Measurements from ENCODE around the gene NEK7. TPM values are rescaled to one million over a fixed set of nuclear protein-coding genes. Genes with fewer than 3 reads are reported as not detected.
A peak's percentile ranks its signal among the peaks of the same experiment; 100 is the strongest.

The NEK7 gene
- total RNA-seq, 2 experiments from 2014 or later = 71.4 to 77.4 TPM

GRCh38 chr1:198267056-198267455, 110.3 kb downstream of the NEK7 start:
- DNase-seq = no peak
- Mint-ChIP-seq H3K9me3 (ENCODE audit: low read depth) (peaks cover 2% of the 10 kb centered on the region), H3K27ac (no peak overlapping the region), H3K4me1 (peaks cover 8% of the 10 kb centered on the region), H3K27me3 (no peaks in the 10 kb centered on the region), H3K36me3 (peaks cover 22% of the 10 kb centered on the region), H3K4me3 (no peak overlapping the region)
- ATAC-seq = no peak
- CTCF ChIA-PET = interaction anchor here (0.6 kb wide), 1 partner anchor 113 kb away, joined by 3 read pairs; no protein-coding TSS in a partner anchor

- no peaks in the 10 kb centered on the region for H3K27me3 Mint-ChIP-seq
- H3K9me3 Mint-ChIP-seq (ENCODE audit: low read depth) = peaks cover 2% of the 10 kb centered on the region
- no peak overlapping the region for H3K4me3 Mint-ChIP-seq
- no peak overlapping the region for H3K27ac Mint-ChIP-seq
- no peak for DNase-seq
- CTCF ChIA-PET = interaction anchor here (0.6 kb wide), 1 partner anchor 114 kb away, joined by 3 read pairs; no protein-coding TSS in a partner anchor
- no peak for ATAC-seq
- H3K36me3 Mint-ChIP-seq = peaks cover 18% of the 10 kb centered on the region
- H3K4me1 Mint-ChIP-seq = peaks cover 8% of the 10 kb centered on the region
These were observed 111.1 kb downstream of the NEK7 start for GRCh38 chr1:198267921-198268320.

GRCh38 chr1:198268784-198269645, 112.2 kb downstream of the NEK7 start:
- Mint-ChIP-seq H3K4me3 (no peak overlapping the region), H3K36me3 (peaks cover 16% of the 10 kb centered on the region), H3K9me3 (ENCODE audit: low read depth) (peaks cover 2% of the 10 kb centered on the region), H3K27ac (no peak overlapping the region), H3K4me1 (peaks cover 6% of the 10 kb centered on the region), H3K27me3 (no peaks in the 10 kb centered on the region)
- ATAC-seq (no peak), DNase-seq (no peak)
- CTCF ChIA-PET = interaction anchor here (1.2 kb wide), 1 partner anchor 9 kb away, joined by 4 read pairs; no protein-coding TSS in a partner anchor

- ATAC-seq = no peak
- CTCF ChIA-PET = interaction anchor here (1.2 kb wide), 1 partner anchor 9 kb away, joined by 4 read pairs; no protein-coding TSS in a partner anchor
- Mint-ChIP-seq H3K4me3 (no peak overlapping the region), H3K36me3 (peaks cover 13% of the 10 kb centered on the region), H3K9me3 (ENCODE audit: low read depth) (peaks cover 2% of the 10 kb centered on the region), H3K27ac (no peak overlapping the region), H3K4me1 (peaks cover 3% of the 10 kb centered on the region), H3K27me3 (no peaks in the 10 kb centered on the region)
- DNase-seq = no peak
These were observed 112.8 kb downstream of the NEK7 start for GRCh38 chr1:198269646-198269940.

GRCh38 chr1:198270273-198270828, 113.6 kb downstream of the NEK7 start:
- peaks cover 2% of the 10 kb centered on the region for H3K9me3 Mint-ChIP-seq (ENCODE audit: low read depth)
- no peak overlapping the region for H3K27ac Mint-ChIP-seq
- H3K4me3 Mint-ChIP-seq = no peak overlapping the region
- CTCF ChIA-PET = no interaction called here
- no peak for DNase-seq
- H3K27me3 Mint-ChIP-seq = no peaks in the 10 kb centered on the region
- no peak for ATAC-seq
- H3K36me3 Mint-ChIP-seq = peaks cover 9% of the 10 kb centered on the region
- H3K4me1 Mint-ChIP-seq = no peaks in the 10 kb centered on the region

GRCh38 chr1:198271467-198271866, 114.7 kb downstream of the NEK7 start:
- Mint-ChIP-seq H3K36me3 (peaks cover 9% of the 10 kb centered on the region), H3K9me3 (ENCODE audit: low read depth) (peaks cover 2% of the 10 kb centered on the region), H3K4me1 (no peaks in the 10 kb centered on the region), H3K4me3 (no peak overlapping the region), H3K27me3 (no peaks in the 10 kb centered on the region), H3K27ac (no peak overlapping the region)
- ATAC-seq (no peak), DNase-seq (no peak)
- CTCF ChIA-PET = no interaction called here

GRCh38 chr1:198272492-198272891, 115.7 kb downstream of the NEK7 start:
- no peak overlapping the region for H3K4me3 Mint-ChIP-seq

GRCh38 chr1:198273748-198274295, 117.0 kb downstream of the NEK7 start:
- peaks cover 9% of the 10 kb centered on the region for H3K36me3 Mint-ChIP-seq
- peaks cover 2% of the 10 kb centered on the region for H3K9me3 Mint-ChIP-seq (ENCODE audit: low read depth)
- CTCF ChIA-PET = interaction anchor here (1.1 to 1.5 kb wide), 3 partner anchors 9 to 115 kb away, joined by 3 read pairs; no protein-coding TSS in a partner anchor
- H3K27me3 Mint-ChIP-seq = no peaks in the 10 kb centered on the region
- DNase-seq (no peak), ATAC-seq (no peak)
- H3K4me3 Mint-ChIP-seq = no peak overlapping the region
- H3K4me1 Mint-ChIP-seq = no peaks in the 10 kb centered on the region
- no peak overlapping the region for H3K27ac Mint-ChIP-seq

More at GRCh38 chr1:198272492-198272891, 115.7 kb downstream of the NEK7 start:
- Mint-ChIP-seq H3K9me3 (ENCODE audit: low read depth) (peaks cover 2% of the 10 kb centered on the region), H3K27ac (no peak overlapping the region), H3K4me1 (no peaks in the 10 kb centered on the region), H3K36me3 (peaks cover 9% of the 10 kb centered on the region), H3K27me3 (no peaks in the 10 kb centered on the region)
- no peak for DNase-seq
- no peak for ATAC-seq
- CTCF ChIA-PET = no interaction called here

- DNase-seq = no peak
- no peaks in the 10 kb centered on the region for H3K4me1 Mint-ChIP-seq
- H3K27me3 Mint-ChIP-seq = no peaks in the 10 kb centered on the region
- no peak for ATAC-seq
- H3K36me3 Mint-ChIP-seq = peaks cover 9% of the 10 kb centered on the region
- H3K4me3 Mint-ChIP-seq = no peak overlapping the region
- no peak overlapping the region for H3K27ac Mint-ChIP-seq
- CTCF ChIA-PET = no interaction called here
- H3K9me3 Mint-ChIP-seq (ENCODE audit: low read depth) = peaks cover 2% of the 10 kb centered on the region
These were observed 118.8 kb downstream of the NEK7 start for GRCh38 chr1:198275597-198275996.

- Mint-ChIP-seq H3K27me3 (no peaks in the 10 kb centered on the region), H3K9me3 (ENCODE audit: low read depth) (no peaks in the 10 kb centered on the region), H3K27ac (no peak overlapping the region), H3K36me3 (peaks cover 4% of the 10 kb centered on the region), H3K4me3 (no peak overlapping the region), H3K4me1 (no peaks in the 10 kb centered on the region)
- CTCF ChIA-PET = interaction anchor here (1.0 kb wide), 1 partner anchor 118 kb away, joined by 3 read pairs; no protein-coding TSS in a partner anchor
- ATAC-seq = no peak
- DNase-seq = no peak
These were observed 119.4 kb downstream of the NEK7 start for GRCh38 chr1:198276241-198276640.

- CTCF ChIA-PET = no interaction called here
- ATAC-seq (no peak), DNase-seq (no peak)
- no peak overlapping the region for H3K27ac Mint-ChIP-seq
- H3K4me3 Mint-ChIP-seq = no peak overlapping the region
- peaks cover 7% of the 10 kb centered on the region for H3K36me3 Mint-ChIP-seq
- H3K27me3 Mint-ChIP-seq = no peaks in the 10 kb centered on the region
- H3K9me3 Mint-ChIP-seq (ENCODE audit: low read depth) = no peaks in the 10 kb centered on the region
- H3K4me1 Mint-ChIP-seq = peaks cover 18% of the 10 kb centered on the region
These were observed 122.1 kb downstream of the NEK7 start for GRCh38 chr1:198278943-198279342.

GRCh38 chr1:198280080-198280479, 123.3 kb downstream of the NEK7 start:
- peaks cover 10% of the 10 kb centered on the region for H3K36me3 Mint-ChIP-seq
- DNase-seq (no peak), ATAC-seq (no peak)
- H3K27ac Mint-ChIP-seq = no peak overlapping the region
- H3K4me1 Mint-ChIP-seq = peaks cover 19% of the 10 kb centered on the region
- no peaks in the 10 kb centered on the region for H3K9me3 Mint-ChIP-seq (ENCODE audit: low read depth)
- no peak overlapping the region for H3K4me3 Mint-ChIP-seq
- CTCF ChIA-PET = no interaction called here
- H3K27me3 Mint-ChIP-seq = no peaks in the 10 kb centered on the region

- Mint-ChIP-seq H3K36me3 (peaks cover 24% of the 10 kb centered on the region), H3K27ac (no peak overlapping the region), H3K27me3 (no peaks in the 10 kb centered on the region), H3K4me3 (no peak overlapping the region), H3K9me3 (ENCODE audit: low read depth) (no peaks in the 10 kb centered on the region), H3K4me1 (peaks cover 19% of the 10 kb centered on the region)
- no peak for DNase-seq
- CTCF ChIA-PET = no interaction called here
- ATAC-seq = no peak
These were observed 125.1 kb downstream of the NEK7 start for GRCh38 chr1:198281911-198282310.

- CTCF ChIA-PET = interaction anchor here (1.1 kb wide), 1 partner anchor 9 kb away, joined by 3 read pairs; no protein-coding TSS in a partner anchor
- Mint-ChIP-seq H3K4me3 (peak overlapping the region; percentile 45), H3K9me3 (ENCODE audit: low read depth) (no peaks in the 10 kb centered on the region), H3K36me3 (peaks cover 24% of the 10 kb centered on the region), H3K27ac (peak overlapping the region; percentile 58), H3K27me3 (no peaks in the 10 kb centered on the region), H3K4me1 (peaks cover 19% of the 10 kb centered on the region)
- DNase-seq (no peak), ATAC-seq (peak; percentile 82)
These were observed 126.4 kb downstream of the NEK7 start for GRCh38 chr1:198283222-198283621.

Data from activated CD8-positive, alpha-beta memory T cell treated with anti-CD3 and anti-CD28 coated beads, Interleukin-2, amount 10 ng/mL, durations not matched to agents 7 days and 5 days (primary cell).